ENCODE data around the gene MLST8.
"Not testable (repeated sequence)": the region's sequence is repeated elsewhere in the genome, so short reads cannot be mapped to it uniquely, and the experiment has no call there.

Gene MLST8

DNA sequence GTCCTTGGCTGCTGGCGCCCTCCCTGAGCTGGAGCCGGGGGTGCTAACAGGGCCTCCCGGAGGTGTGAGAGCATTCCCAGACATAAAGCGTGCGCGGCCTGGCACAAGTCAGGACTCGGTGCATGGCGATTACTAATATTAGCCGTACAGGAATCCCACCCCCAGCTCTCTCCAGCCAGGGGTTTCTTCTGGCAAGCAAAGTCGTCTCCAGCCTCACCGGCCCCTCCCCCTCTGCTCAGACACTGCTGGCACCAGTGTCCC is 13.9 kb upstream of the MLST8 start:
- no peak for DNase-seq

DNA sequence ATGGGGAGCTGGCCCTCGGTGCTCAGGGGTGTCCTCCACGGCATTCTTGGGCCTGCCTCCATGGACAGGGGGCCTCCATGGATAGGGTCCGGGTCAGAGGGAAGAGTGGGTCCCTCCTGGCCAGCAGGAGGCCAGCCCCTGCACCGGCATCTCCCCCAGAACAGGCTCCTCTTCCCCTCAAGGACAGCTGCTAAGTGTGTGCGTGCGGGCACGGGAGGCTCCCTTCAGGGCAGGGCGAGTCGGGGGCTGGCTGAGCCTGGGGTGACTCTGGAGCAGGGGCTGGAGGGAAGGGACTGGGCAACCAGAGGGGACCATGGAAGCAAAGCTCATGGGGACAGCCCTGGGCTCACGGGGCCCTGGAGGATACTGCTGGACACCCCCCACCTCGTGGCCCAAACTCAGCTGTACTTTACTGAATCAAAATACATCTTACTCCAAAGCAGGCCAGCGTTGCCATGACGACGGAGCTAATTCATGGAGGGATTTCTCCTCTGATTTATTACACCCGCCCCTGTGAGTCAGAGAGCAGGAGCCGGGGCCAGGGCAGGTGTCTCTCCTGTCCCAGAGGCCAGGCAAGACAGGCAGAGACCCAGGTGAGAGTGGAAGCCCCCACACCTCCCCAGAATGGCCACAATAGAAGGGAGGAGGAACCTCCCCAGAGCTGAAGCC is 11.0 kb upstream of the MLST8 start:
- no peak for DNase-seq

DNA sequence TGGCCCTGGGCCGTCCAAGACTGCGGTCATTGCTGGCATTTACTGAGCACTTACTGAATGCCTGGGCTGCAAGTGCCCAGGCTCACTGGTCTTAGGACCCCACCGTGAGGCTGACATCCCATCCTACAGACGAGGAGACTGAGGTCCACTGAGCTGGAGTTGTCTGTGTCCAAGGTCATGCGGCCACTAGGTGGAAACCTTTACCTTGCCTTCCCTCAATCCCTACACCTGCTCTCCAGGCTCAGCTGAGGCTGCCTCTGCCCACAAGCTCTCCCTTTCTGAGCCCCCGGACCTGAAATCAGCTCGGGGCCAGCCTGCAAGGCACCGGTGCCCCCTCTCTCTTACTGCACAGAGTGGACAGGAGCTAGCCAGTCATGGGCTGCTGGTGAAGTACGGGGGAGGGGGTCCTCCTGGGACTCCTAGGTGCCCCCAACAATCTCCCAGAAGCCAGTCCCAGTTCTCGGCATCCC is 10.4 kb upstream of the MLST8 start:
- peak; percentile 87 for DNase-seq

DNA sequence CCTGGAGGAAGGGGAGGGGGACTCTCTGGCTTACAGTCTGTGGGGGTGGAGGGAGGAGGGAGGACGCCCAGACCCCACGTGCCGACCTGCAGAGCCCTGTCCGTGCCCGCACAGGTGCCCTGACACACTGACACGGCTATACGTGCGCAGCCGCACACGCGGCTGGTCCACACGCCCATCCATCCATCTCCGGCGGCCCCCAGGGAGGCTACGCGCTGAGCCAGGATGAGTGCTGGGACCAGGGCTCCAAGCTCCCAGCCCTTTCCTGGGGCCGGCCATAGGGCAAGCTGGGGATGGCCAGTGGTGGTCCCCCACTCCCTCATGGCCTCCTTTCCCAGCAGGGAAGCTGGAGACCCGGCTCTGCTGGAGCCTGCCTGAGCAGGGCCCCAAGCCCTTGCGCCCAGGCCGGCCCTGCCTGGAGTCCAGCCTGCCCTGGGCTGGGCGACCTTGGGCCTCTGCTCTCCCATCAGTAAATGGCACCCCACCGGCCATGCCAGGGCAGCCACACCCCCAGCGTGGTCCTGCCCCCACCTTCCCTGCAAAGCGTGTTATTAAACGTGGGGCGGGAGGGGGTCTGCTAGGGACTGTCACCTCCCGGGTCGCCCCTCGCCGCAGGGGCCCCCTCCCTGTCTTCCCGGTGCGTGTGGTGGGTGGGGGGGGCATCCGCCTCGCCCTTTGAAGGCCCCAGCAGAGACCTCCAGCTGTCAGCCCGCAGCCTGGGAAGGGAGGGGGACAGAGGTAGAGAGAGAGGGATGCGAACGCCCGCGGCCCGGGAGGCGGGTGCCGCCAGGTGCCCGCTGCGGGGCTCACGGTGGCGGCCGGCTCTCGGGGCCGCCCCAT is 9.7 kb upstream of the MLST8 start:
- DNase-seq: no peak

DNA sequence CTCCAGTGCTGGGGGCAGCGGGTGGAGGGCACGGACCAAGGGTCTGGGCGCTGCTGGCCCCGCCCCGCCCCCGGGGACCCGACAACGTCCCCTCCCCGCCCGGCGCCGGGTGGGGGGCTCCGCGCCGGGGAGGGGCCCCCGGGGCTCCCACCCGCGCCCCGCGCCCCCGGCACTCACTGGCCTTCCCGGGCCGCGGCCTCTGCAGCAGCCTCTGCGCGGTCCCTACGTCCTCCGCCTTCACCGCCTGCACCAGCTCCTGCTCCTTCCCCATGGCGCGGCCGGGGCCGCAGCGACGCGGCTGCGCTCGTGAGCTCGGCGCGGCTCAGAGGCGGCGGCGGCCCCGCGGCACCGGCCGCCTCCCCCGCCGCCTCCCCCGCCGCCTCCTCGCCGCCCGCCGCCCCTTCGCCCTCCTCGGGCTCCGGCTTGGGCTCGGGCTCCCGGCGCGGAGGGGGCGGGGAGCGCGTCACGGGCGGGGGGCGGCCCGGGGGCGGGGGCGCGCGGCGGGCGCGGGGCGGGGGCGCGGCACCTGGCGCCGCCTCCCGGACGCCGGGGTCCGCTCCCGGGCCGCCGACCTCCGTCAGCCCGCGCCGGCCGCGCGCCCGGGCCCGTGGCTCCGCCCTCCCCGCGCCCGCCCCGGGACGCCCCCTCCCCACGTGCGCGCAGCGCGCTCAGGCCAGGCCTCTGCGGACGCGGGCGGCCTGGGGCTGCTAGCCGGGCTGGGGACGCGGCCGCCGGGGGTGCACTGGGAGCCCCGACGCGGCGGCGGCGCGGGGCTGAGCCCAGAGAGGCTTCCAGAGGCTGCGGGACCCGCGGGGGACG is 8.9 kb upstream of the MLST8 start, which contains the start of gene CASKIN1:
CASKIN1 (minus strand) TSS at position 444 of the 819 bp plus-strand sequence; CDS start at position 271, 173 bp downstream.
- DNase-seq: no peak

DNA sequence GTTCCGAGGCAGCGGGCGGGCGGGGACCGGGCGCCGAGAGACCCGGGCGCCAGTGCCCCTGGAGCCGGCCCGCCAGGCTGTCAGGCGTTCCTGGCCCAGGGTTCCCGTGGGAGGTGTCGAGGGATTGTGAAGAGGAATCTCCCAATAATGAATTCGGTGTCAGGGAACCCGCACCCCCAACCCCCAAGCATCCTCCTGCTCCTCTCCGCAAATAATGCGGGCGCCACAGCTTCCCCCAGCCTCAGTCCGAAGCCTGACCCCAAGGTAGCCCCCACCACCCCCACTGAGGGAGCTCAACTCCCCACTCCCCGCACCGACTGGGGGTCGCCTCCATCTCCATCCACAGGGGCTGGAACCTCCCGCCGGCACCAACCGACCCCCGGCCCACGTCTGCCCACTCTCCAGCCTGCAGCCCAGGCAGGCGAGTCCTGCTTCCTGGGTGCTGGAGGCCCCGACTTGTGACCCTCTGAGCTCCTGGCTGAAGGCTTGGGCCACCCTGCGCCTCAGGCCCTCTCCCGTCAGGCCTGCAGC is 8.2 kb upstream of the MLST8 start:
- no peak for DNase-seq

DNA sequence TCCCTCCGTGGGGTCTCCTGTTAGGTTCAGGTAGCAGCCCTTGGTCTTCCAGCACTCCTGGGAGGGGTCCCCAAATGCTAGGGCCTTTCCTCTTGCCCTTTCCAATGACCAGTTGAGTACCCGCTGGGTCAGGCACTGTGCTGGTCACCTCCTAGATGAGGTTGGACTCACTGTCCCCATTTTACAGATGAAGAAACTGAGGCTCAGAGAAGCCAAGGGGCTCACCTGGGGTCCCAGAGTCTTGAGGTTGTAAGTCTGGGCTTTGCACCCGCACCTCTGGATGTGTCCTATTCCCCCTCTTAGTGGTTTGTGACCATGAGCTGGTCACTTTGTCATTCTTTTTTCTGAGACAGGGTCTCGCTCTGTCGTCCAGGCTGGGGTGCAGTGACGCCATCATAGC is 7.5 kb upstream of the MLST8 start:
- DNase-seq: no peak

DNA sequence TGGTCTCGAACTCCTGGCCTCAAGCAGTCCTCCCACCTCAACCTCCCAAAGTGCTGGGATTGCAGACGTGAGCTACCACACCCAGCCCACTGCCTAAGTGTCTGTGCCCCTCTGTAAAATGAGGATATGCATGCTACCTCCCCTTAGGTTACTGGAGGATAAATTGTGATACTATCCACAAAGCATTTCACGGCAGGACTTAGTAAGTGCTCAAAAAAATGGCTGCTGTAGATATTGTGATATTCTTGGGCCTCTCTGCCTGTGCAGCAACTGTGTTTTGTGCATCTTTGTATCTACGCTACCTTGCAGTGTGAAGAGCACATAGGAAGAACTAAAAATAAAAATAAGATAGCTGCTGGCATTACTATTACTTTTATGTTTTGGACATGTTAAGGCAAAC is 7.0 kb upstream of the MLST8 start:
- DNase-seq: no peak

DNA sequence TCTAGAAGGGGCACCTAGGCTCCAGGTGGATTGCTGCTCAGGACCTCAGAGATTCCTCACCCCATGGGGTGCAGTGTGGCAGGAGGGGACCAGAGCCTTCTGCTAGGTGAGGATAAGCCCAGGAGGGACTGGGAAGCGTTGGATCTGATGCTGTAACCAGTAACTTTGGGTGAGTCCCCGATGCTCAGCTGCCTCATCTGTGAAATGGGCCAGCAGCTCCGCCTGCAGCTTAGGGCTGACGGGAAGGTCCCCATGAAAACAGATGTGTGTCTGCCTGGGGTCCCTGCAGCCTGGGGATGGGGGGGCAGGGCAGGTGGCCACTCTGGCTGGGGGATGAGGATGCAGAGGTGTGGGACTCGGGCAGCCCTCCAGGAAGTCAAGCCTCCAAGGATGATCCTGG is 6.2 kb upstream of the MLST8 start:
- no peak for DNase-seq

DNA sequence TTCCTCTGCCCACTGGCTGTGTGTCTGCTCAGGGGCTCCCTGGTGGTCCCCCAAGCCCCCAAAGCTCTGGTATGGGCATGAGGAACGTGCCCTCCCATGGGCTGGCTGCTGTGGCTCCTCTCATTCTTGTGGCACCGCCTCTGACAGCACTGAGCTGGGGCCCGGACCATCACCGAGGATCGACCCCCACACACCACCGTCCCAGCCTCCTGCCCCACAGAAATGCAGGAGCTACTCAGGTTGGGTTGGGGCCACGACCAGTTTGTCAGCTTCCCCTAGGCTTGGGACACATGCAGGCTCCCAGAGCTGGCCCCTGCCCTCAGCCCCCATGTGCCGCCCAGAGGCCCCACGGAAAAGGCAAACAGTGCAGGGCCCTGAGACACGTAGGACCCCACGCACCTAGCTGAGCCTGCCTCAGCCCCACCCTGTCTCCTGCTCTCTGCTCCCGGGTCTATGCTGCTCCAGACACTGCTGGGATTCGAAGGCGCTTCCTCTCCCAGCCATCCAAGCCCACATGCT is 5.6 kb upstream of the MLST8 start:
- DNase-seq: no peak

DNA sequence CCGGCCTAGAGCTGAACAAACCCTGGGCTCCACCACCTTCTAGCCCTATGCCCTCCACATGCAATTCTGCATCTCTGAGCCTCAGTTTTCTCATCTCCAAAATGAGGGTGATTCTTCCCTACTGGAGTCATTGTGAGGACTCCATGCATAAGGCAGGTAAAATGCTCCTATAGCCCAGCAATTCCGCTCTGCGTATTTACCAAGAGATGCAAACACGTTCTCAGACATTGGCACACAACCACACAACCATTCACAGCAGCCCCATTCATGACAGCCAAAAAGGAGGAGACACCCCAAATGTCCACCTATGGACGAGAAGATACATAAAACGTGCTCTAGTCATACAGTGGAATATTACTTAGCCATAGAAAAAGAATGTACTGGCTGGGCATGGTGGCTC is 4.9 kb upstream of the MLST8 start:
- no peak for DNase-seq

DNA sequence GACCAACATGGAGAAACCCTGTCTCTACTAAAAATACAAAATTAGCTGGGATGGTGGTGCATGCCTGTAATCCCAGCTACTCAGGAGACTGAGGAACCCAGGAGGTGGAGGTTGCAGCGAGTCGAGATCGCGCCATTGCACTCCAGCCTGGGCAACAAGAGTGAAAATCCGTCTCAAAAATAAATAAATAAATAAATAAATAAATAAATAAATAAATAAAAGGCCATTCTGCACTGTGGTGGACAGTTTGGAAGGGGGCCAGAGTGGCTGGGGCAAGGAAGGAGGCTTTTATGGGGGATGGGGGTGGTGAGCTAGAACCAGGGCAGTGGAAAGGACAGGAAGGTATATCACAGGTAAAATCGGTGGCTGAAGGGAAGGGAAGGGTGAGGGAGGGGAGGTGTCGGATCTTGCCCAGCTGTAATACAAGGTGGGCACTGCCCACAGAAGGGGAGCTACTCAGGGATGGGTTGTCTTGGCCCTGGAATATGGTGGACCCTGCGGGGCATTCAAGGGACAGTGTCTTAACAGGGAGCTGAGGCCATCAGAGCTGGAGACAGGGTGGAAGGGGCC is 2.0 kb upstream of the MLST8 start:
- not testable (repeated sequence) for DNase-seq

DNA sequence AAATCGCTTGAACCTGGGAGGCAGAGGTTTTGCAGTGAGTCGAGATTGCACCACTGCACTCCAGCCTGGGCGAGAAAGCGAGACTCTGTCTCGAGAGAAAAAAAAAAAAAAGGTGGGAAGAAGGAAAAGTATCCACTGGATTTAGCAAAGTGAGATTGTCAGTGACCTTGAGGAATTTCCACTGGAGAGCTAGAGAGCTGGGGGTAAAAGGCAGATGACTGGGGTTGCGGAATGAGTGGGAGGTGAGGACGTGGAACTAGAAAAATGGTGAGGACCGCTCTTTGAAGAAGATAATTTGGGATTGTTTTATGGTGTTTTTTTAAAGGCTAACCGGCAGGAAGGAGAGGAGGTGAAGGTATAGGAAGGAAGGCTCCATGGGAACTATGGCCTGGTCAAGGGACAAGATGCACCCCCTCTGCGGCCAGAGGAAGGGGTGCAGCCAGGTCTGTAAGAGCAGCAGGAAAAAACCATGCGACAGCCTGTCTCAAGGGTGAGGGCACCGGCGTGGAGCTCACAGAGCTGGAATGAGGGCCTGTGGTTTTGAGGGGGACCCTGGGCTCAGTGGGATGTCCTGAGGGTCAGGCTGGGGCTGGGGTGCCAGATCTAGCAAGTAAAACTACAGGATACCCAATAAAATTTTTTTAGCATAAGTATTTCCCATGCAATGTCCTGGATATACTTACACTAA is 694 bp upstream of the MLST8 start:
- no peak for DNase-seq

DNA sequence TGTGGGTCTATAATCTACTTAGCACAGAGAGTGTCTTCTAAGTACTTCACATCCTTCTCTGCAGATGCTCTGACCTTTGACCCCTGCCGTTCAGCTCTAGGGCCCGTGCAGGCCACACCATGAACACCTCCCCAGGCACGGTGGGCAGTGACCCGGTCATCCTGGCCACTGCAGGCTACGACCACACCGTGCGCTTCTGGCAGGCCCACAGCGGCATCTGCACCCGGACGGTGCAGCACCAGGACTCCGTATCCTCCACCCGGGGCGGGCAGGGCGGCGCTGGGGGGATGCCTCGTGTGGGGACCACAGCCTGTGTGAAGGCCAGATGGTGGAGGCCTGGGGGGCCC is 686 bp downstream of the MLST8 start:
- DNase-seq: no peak

DNA sequence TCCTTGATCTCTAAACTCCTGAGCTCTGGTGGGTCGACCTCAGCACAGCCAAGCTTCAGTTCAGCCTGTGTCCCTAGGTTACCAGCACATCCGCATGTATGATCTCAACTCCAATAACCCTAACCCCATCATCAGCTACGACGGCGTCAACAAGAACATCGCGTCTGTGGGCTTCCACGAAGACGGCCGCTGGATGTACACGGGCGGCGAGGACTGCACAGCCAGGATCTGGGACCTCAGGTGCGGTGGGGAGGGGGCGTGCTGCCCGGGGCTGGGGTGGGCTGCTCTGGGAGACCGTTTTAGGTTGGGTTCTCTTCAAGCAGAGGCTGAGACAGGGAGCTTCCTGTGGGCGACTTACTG is 1.1 kb downstream of the MLST8 start:
- no peak for DNase-seq

DNA sequence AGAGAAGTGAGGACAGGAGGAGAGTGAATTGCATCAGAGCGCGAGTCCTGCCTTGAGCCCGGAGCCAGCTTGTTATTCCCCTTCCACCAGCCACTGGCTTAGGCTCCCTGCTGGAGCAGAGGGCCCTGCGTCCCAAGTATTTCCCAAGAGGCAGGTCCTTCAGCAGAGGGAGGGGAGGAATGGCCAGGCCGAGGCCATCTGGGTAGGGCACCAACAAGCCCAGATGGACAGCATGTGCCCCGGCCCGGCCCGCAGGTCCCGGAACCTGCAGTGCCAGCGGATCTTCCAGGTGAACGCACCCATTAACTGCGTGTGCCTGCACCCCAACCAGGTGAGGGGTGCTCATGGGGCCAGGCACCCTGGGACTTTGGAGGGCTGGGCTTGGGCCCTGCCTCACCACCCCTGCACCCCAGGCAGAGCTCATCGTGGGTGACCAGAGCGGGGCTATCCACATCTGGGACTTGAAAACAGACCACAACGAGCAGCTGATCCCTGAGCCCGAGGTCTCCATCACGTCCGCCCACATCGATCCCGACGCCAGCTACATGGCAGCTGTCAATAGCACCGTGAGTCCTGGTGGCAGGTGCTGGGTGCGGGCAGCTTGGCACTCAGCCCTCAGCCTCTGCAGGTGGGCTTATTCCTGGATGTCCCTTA is 1.7 kb downstream of the MLST8 start:
- DNase-seq: no peak

DNA sequence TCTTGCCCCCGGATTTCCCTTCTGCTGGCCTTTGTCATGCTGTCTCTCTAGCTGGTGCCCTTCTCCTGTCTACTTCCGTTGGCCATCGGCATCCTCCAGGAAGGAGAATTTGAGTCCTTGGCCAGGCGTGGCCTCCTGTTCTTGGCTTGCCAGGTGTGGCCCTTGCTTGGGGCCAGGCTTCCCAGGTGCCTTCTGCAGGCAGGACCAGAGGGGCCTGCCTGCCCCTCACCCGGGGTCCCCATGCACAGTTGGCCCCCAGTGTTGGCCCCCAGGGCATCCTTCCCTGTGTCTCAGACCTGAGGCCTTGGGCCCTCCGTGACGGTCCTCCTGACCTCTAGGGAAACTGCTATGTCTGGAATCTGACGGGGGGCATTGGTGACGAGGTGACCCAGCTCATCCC is 2.6 kb downstream of the MLST8 start:
- DNase-seq: no peak

DNA sequence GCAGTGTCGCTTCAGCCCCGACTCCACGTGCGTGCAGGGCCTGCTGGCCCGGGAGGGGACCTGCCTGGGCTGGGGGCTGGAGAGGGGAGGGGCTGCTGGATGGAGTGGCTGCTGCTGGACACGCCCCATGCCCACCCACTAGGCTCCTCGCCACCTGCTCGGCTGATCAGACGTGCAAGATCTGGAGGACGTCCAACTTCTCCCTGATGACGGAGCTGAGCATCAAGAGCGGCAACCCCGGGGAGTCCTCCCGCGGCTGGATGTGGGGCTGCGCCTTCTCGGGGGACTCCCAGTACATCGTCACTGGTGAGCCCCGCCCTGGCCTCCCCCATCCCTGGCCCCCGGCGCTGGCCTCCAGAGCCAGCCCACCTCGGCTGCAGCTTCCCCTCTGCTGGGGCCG is 3.1 kb downstream of the MLST8 start:
- no peak for DNase-seq

DNA sequence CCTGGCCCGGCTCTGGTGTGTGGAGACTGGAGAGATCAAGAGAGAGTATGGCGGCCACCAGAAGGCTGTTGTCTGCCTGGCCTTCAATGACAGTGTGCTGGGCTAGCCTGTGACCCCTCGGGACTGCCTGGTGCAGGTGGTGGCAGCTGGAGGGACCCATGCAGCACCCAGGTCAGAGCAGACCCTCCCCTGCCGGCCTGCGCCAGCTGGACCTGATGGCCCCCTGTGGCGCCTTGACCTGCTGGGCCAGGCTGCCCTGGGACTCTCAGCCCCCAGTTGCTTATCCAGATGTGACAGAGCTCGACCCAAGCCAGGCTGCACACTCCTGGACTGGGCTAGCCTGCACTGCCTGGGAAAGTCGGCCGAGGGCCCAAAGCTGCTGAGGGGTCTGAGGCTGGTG is 3.5 kb downstream of the MLST8 start:
- no peak for DNase-seq

DNA sequence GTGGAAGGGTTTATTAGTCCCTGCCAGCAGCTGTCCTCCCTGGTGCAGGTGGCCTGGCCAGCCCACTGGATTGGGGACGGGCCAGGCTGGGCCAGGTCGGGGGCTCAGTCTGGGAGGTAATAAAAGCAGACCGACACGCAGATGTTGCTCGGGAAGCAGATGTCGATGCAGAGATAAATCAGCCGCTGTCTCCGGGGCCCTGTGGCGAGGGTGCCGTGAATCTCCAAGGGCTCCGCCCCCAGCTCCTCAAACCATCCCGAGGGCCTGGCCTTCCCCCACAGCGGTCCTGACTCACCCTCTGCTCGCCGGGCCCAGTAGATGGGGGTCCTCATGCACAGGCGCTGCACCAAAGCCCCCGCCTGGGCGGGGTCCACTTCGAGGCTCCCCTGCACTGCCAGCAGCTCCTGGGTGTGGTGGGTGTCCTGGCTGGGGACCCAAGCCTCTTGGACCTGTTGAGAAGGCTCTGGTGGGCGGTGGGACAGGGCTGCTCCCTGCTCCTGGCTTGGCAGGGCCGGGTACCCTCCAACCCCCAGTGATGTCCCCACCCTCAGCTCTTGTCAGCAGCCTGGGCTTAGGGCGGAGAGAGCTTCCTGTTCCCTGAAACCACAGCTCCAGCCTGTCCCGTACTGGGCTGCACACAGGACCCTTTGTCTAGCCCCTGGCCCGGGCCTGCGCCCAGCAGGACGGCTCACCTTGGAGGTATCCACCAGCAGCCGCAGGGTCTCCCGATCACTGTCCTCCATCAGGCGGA is 4.2 kb downstream of the MLST8 start:
- DNase-seq: no peak

DNA sequence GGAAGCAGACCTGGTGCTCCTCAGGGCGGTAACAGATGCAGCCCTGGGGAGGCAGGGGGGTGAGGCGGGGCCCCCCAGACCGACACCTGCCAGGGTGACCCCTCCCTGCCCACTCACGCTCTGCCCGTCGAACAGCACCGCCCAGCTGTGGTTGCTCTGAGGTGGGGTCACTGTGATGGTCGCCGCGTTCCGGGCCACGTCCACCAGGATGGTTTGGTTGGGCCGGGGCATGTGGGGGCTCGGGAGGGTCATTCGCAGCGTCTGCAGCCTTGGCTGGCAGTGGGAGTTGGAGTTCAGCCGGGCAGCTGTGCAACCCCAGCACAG is 4.7 kb downstream of the MLST8 start:
- DNase-seq: no peak

Measured in islet precursor cell (in vitro differentiated cells).